ENCODE results near the gene ENO4.

ENO4 gene

GRCh38 chr10:116849248-116850057 is at the start of gene ENO4:
Gene ENO4 (plus strand): TSS chr10:116849499. CDS start chr10:116849567, 68 bp downstream.
- DNase-seq: peak; percentile 6 to 43

GRCh38 chr10:116800286-116800929 is 48.9 kb upstream of the ENO4 start:
- DNase-seq: no peak

GRCh38 chr10:116801658-116802057 is 47.6 kb upstream of the ENO4 start:
- no peak for DNase-seq

- DNase-seq: no peak
Observed at GRCh38 chr10:116802474-116802873, 46.8 kb upstream of the ENO4 start.

GRCh38 chr10:116802876-116803275 is 46.4 kb upstream of the ENO4 start:
- no peak for DNase-seq

GRCh38 chr10:116803451-116804249 is 45.6 kb upstream of the ENO4 start:
- no peak for DNase-seq

GRCh38 chr10:116808706-116809105 is 40.6 kb upstream of the ENO4 start:
- no peak for DNase-seq

GRCh38 chr10:116809483-116810119 is 39.7 kb upstream of the ENO4 start:
- DNase-seq: no peak

GRCh38 chr10:116810120-116810500 is 39.2 kb upstream of the ENO4 start:
- no peak for DNase-seq

GRCh38 chr10:116810895-116811294 is 38.4 kb upstream of the ENO4 start:
- DNase-seq: no peak

GRCh38 chr10:116811691-116812090 is 37.6 kb upstream of the ENO4 start:
- no peak for DNase-seq

GRCh38 chr10:116815641-116816415 is 33.5 kb upstream of the ENO4 start:
- no peak for DNase-seq

GRCh38 chr10:116817178-116817577 is 32.1 kb upstream of the ENO4 start:
- DNase-seq: no peak

GRCh38 chr10:116817780-116818343 is 31.4 kb upstream of the ENO4 start:
- no peak for DNase-seq

- no peak for DNase-seq
Observed at GRCh38 chr10:116819999-116820677, 29.2 kb upstream of the ENO4 start.

- no peak for DNase-seq
Observed at GRCh38 chr10:116825901-116826300, 23.4 kb upstream of the ENO4 start.

GRCh38 chr10:116826803-116827202 is 22.5 kb upstream of the ENO4 start:
- DNase-seq: no peak

GRCh38 chr10:116827214-116827671 is 22.1 kb upstream of the ENO4 start:
- DNase-seq: no peak

GRCh38 chr10:116828116-116828515 is 21.2 kb upstream of the ENO4 start:
- DNase-seq: no peak

GRCh38 chr10:116829711-116830110 is 19.6 kb upstream of the ENO4 start:
- DNase-seq: no peak

GRCh38 chr10:116831086-116831485 is 18.2 kb upstream of the ENO4 start:
- DNase-seq: no peak

All from CD4-positive, alpha-beta T cell treated with Interferon alpha-2 for 1 hour (primary cell).